HepG2 (cell line): ENCODE measurements around the gene MORF4L1. TPM values are rescaled to one million over a fixed set of nuclear protein-coding genes. Genes with fewer than 3 reads are reported as not detected.

ENCODE experiments used
- ATF4 ChIP-seq, 2 experiments: fragments of 450-650 bp in 1 of 2; sonication (generic) in 1 of 2; formaldehyde crosslinking; IDR thresholded peaks; 2 replicates each; pipeline versions ENCODE4 v1.5.0 to v1.8.0; 2020 to 2022; ENCODE audit warnings: mild to moderate bottlenecking in 1 of 2, missing genetic modification reagents in 1 of 2
- CBX1 ChIP-seq: IDR thresholded peaks from one replicate; pipeline ENCODE4 v1.6.1; 2016; ENCODE audit warnings: antibody characterized with exemption, low read depth
- CENPT ChIP-seq: sonication (generic); formaldehyde crosslinking; IDR thresholded peaks from 2 replicates; pipeline ENCODE4 v1.8.0; 2022; ENCODE audit warnings: low read depth, mild to moderate bottlenecking, moderate library complexity, missing genetic modification reagents
- ERF ChIP-seq: IDR thresholded peaks from 2 replicates; pipeline ENCODE4 v1.6.1; 2018; ENCODE audit warnings: missing biosample characterization, missing genetic modification reagents
- HNRNPLL ChIP-seq: fragments of 200-400 bp; formaldehyde crosslinking; IDR thresholded peaks from 2 replicates; pipeline ENCODE4 v1.6.1; 2017; ENCODE audit warnings: mild to moderate bottlenecking, low read depth, low read length; ENCODE audit not compliant: poor library complexity, severe bottlenecking
- KLF12 ChIP-seq: sonication (generic); formaldehyde crosslinking; IDR thresholded peaks from 2 replicates; pipeline ENCODE4 v1.4.0; 2020; ENCODE audit warnings: missing genetic modification reagents, borderline replicate concordance
- MAFF ChIP-seq: IDR thresholded peaks from 2 replicates; pipeline ENCODE4 v1.6.1; 2011; ENCODE audit warnings: low read depth, low read length, improper control_type of control experiment
- NFYC ChIP-seq: IDR thresholded peaks from 2 replicates; pipeline ENCODE4 v1.6.1; 2016; ENCODE audit warnings: missing genetic modification reagents, missing compliant biosample characterization
- NRL ChIP-seq: sonication (generic); formaldehyde crosslinking; IDR thresholded peaks from 2 replicates; pipeline ENCODE4 v1.5.0; 2020; ENCODE audit warnings: missing genetic modification reagents, mild to moderate bottlenecking, moderate library complexity, borderline replicate concordance
- PAF1 ChIP-seq: IDR thresholded peaks from 2 replicates; pipeline ENCODE4 v1.6.1; 2016; ENCODE audit warnings: missing genetic modification reagents, missing compliant biosample characterization
- POLR2A ChIP-seq, 2 experiments: IDR thresholded peaks; 2 replicates each; pipeline ENCODE4 v1.6.1; 2011; ENCODE audit warnings: low read depth in 2 of 2, low read length in 2 of 2, mild to moderate bottlenecking in 1 of 2, moderate library complexity in 1 of 2; ENCODE audit not compliant: insufficient read depth in 1 of 2
- SMC3 ChIP-seq: IDR thresholded peaks from 2 replicates; pipeline ENCODE4 v1.6.1; 2011; ENCODE audit warnings: low read length, improper control_type of control experiment
- SP2 ChIP-seq: sonication (generic); formaldehyde crosslinking; IDR thresholded peaks from 2 replicates; pipeline ENCODE4 v1.5.1; 2020; ENCODE audit warnings: mild to moderate bottlenecking, missing genetic modification reagents
- THAP11 ChIP-seq: IDR thresholded peaks from 2 replicates; pipeline ENCODE4 v1.6.1; 2016; ENCODE audit warnings: missing biosample characterization, missing genetic modification reagents
- ZBTB39 ChIP-seq: sonication (generic); formaldehyde crosslinking; IDR thresholded peaks from 2 replicates; pipeline ENCODE4 v1.5.0; 2020; ENCODE audit warnings: missing genetic modification reagents
- ZNF460 ChIP-seq: sonication (generic); formaldehyde crosslinking; IDR thresholded peaks from 2 replicates; pipeline ENCODE4 v1.5.1; 2020; ENCODE audit warnings: missing genetic modification reagents, mild to moderate bottlenecking, borderline replicate concordance
- ZNF589 ChIP-seq: sonication (generic); formaldehyde crosslinking; conservative IDR thresholded peaks from 2 replicates; pipeline ENCODE4 v1.8.0; 2022; ENCODE audit warnings: mild to moderate bottlenecking, moderate library complexity, missing genetic modification reagents
- ZNF775 ChIP-seq: sonication (generic); formaldehyde crosslinking; IDR thresholded peaks from 2 replicates; pipeline ENCODE4 v1.4.0; 2020; ENCODE audit warnings: missing genetic modification reagents, mild to moderate bottlenecking, moderate library complexity, borderline replicate concordance
- ZNF782 ChIP-seq: sonication (generic); formaldehyde crosslinking; IDR thresholded peaks from 2 replicates; pipeline ENCODE4 v1.4.0; 2020; ENCODE audit warnings: missing genetic modification reagents, mild to moderate bottlenecking, borderline replicate concordance
- ZSCAN12 ChIP-seq: sonication (generic); formaldehyde crosslinking; IDR thresholded peaks from 2 replicates; pipeline ENCODE4 v1.9.0; 2021; ENCODE audit warnings: mild to moderate bottlenecking, missing genetic modification reagents
- polyA plus RNA-seq, 8 experiments: library from polyadenylated mRNA; depleted of rRNA in 3 of 8; stranded (reverse) in 7 of 8; unstranded in 1 of 8; fragments of >200 nt; fragmentation: Illumina TruSeq in 4 of 8; extraction: Trizol in 4 of 8; gene quantifications; 2 replicates each; pipeline versions ENCODE4 v1.2.1 to v1.2.3, GENCODE V29; 2011 to 2016; ENCODE audit warnings: low read depth in 4 of 8, missing spikeins in 1 of 8, mixed read lengths in 1 of 8; ENCODE audit not compliant: insufficient read depth in 1 of 8
- total RNA-seq, 5 experiments: library from RNA; depleted of rRNA; stranded (reverse); fragments of >200 nt; fragmentation: Illumina TruSeq; extraction: Trizol; gene quantifications; 2 replicates each; pipeline ENCODE4 v1.2.3, GENCODE V29; 2016; ENCODE audit warnings: low read depth in 1 of 5
- TF ChIP-seq, protein P1 (sequence below): sonication (generic); formaldehyde crosslinking; IDR thresholded peaks from 2 replicates; pipeline ENCODE4 v1.9.0; 2021; ENCODE audit warnings: mild to moderate bottlenecking, missing genetic modification reagents

MORF4L1 gene
- total and polyA plus RNA-seq, 2 of the 13 experiments (the other 11 are each of a cell fraction or from before 2014, with no cell fraction given) = 218 to 219 TPM

- TF ChIP-seq NRL (CRISPR knock-in tag) = no peak
- 0 out of 4 replicates have a peak, but pooled peaks of 1 of the 2 experiments have one; percentile 4 for TF ChIP-seq POLR2A (IDR thresholded peaks at IDR 0.05; ENCODE audit: insufficient read depth in 1 of 2, low read depth in 2 of 2, low read length in 2 of 2)
- no peak for TF ChIP-seq SMC3
- TF ChIP-seq SP2 (CRISPR knock-in tag) = peak; percentile 68
- no peak for TF ChIP-seq MAFF
- TF ChIP-seq ZNF775 (CRISPR knock-in tag) = no peak
- peak; percentile 83 for TF ChIP-seq NFYC (CRISPR knock-in tag)
- no peak for TF ChIP-seq CBX1
- TF ChIP-seq ERF (CRISPR knock-in tag) = no peak
- TF ChIP-seq ZSCAN12 (CRISPR knock-in tag) = no peak
- TF ChIP-seq HNRNPLL = peak; percentile 48
- TF ChIP-seq PAF1 (CRISPR knock-in tag) = no peak
- TF ChIP-seq ZNF589 = peak; percentile 61; the same call in 1 of the 2 replicates
- no peak for TF ChIP-seq ZNF782 (CRISPR knock-in tag)
- 0 out of 2 replicates have a peak, but pooled peaks have one; percentile 14 for TF ChIP-seq ZBTB39
- no peak for TF ChIP-seq ZNF460 (CRISPR knock-in tag)
- TF ChIP-seq KLF12 (CRISPR knock-in tag) = peak; percentile 46; the same call in 1 of the 2 replicates
- TF ChIP-seq ATF4 (CRISPR knock-in tag; IDR thresholded peaks at IDR 0.05) = 0 out of 4 replicates have a peak, but pooled peaks of 1 of the 2 experiments have one; percentile 29
- TF ChIP-seq THAP11 (CRISPR knock-in tag) = peak; percentile 96
- TF ChIP-seq CENPT = no peak
- TF ChIP-seq, protein P1, sequence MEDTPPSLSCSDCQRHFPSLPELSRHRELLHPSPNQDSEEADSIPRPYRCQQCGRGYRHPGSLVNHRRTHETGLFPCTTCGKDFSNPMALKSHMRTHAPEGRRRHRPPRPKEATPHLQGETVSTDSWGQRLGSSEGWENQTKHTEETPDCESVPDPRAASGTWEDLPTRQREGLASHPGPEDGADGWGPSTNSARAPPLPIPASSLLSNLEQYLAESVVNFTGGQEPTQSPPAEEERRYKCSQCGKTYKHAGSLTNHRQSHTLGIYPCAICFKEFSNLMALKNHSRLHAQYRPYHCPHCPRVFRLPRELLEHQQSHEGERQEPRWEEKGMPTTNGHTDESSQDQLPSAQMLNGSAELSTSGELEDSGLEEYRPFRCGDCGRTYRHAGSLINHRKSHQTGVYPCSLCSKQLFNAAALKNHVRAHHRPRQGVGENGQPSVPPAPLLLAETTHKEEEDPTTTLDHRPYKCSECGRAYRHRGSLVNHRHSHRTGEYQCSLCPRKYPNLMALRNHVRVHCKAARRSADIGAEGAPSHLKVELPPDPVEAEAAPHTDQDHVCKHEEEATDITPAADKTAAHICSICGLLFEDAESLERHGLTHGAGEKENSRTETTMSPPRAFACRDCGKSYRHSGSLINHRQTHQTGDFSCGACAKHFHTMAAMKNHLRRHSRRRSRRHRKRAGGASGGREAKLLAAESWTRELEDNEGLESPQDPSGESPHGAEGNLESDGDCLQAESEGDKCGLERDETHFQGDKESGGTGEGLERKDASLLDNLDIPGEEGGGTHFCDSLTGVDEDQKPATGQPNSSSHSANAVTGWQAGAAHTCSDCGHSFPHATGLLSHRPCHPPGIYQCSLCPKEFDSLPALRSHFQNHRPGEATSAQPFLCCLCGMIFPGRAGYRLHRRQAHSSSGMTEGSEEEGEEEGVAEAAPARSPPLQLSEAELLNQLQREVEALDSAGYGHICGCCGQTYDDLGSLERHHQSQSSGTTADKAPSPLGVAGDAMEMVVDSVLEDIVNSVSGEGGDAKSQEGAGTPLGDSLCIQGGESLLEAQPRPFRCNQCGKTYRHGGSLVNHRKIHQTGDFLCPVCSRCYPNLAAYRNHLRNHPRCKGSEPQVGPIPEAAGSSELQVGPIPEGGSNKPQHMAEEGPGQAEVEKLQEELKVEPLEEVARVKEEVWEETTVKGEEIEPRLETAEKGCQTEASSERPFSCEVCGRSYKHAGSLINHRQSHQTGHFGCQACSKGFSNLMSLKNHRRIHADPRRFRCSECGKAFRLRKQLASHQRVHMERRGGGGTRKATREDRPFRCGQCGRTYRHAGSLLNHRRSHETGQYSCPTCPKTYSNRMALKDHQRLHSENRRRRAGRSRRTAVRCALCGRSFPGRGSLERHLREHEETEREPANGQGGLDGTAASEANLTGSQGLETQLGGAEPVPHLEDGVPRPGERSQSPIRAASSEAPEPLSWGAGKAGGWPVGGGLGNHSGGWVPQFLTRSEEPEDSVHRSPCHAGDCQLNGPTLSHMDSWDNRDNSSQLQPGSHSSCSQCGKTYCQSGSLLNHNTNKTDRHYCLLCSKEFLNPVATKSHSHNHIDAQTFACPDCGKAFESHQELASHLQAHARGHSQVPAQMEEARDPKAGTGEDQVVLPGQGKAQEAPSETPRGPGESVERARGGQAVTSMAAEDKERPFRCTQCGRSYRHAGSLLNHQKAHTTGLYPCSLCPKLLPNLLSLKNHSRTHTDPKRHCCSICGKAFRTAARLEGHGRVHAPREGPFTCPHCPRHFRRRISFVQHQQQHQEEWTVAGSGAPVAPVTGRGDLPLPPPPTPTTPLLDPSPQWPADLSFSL (CRISPR knock-in tag) = no peak
Measured at GRCh38 chr15:78872155-78872971, at the start of gene MORF4L1 (continued).
